Body of pancreas (tissue), 4 donors: ENCODE results near the gene MST1. TPM values are rescaled to one million over a fixed set of nuclear protein-coding genes. Genes with fewer than 3 reads are reported as not detected.

Experiments
- ATAC-seq: fragments of 150-250 bp; one replicate; pipeline ENCODE4 v1.9.1; 2016
- DNase-seq, 4 donors: peaks; one replicate each; pipeline ENCODE4 v3.0.0-alpha.2; 2019
- H3K27ac ChIP-seq, 4 donors: fragments of 200-600 bp; sonication (generic); 1 replicate in 3 of 4; 2 replicates in 1 of 4; pipeline versions ENCODE4 v1.5.1 to v1.6.1; 2016 to 2019; ENCODE audit warnings: mild to moderate bottlenecking in 1 of 4, mixed read lengths in 1 of 4, moderate library complexity in 1 of 4
- H3K27me3 ChIP-seq, 2 donors: fragments of 200-600 bp; sonication (generic); one replicate each; pipeline ENCODE4 v1.6.0; 2016; ENCODE audit warnings: mild to moderate bottlenecking in 1 of 2
- H3K36me3 ChIP-seq, 2 donors: fragments of 200-600 bp; sonication (generic); replicated peaks in 1 of 2; 2 replicates each; pipeline ENCODE4 v1.5.1; 2016; ENCODE audit warnings: low read depth in 2 of 2; ENCODE audit not compliant: insufficient read depth in 1 of 2
- H3K4me1 ChIP-seq: fragments of 200-600 bp; sonication (generic); one replicate; pipeline ENCODE4 v1.6.0; 2016
- H3K4me3 ChIP-seq, 2 donors: fragments of 200-600 bp; sonication (generic); 1 replicate in 1 of 2; 2 replicates in 1 of 2; pipeline ENCODE4 v1.5.1; 2016 to 2019
- H3K9me3 ChIP-seq, 3 donors: fragments of 200-600 bp; sonication (generic); 1 replicate in 2 of 3; 2 replicates in 1 of 3; pipeline ENCODE4 v1.5.1; 2016
- POLR2A ChIP-seq, 3 donors: fragments of 450-650 bp; IDR thresholded peaks; one replicate each; pipeline ENCODE4 v1.6.1; 2016; ENCODE audit warnings: antibody characterized with exemption in 3 of 3, mild to moderate bottlenecking in 2 of 3
- WGBS, 2 donors: methylation state at CpG; one replicate each; pipeline ENCODE4 v1.1.5; 2017; 5-methylcytosine and 5-hydroxymethylcytosine counted together
- intact Hi-C: fragments of 100-400 bp; cut with DNase I; formaldehyde crosslinking; loops from one replicate; pipeline ENCODE4 v1.15.1; 2023
- total RNA-seq, 2 donors: library from RNA; depleted of rRNA; stranded (reverse); fragments of >200 nt; gene quantifications; one replicate each; pipeline ENCODE4 v1.1.0, GENCODE V29; 2016
- TF ChIP-seq, protein P1 (sequence below), 7 experiments: fragments of 450-650 bp in 4 of 7; fragments of 200-600 bp in 3 of 7; sonication (generic) in 3 of 7; IDR thresholded peaks; one replicate each; pipeline ENCODE4 v1.5.1; 2016 to 2019; ENCODE audit warnings: antibody characterized with exemption in 7 of 7

The MST1 gene
- total RNA-seq, 2 donors from 2014 or later: 16.9 to 80.4 TPM

DNA sequence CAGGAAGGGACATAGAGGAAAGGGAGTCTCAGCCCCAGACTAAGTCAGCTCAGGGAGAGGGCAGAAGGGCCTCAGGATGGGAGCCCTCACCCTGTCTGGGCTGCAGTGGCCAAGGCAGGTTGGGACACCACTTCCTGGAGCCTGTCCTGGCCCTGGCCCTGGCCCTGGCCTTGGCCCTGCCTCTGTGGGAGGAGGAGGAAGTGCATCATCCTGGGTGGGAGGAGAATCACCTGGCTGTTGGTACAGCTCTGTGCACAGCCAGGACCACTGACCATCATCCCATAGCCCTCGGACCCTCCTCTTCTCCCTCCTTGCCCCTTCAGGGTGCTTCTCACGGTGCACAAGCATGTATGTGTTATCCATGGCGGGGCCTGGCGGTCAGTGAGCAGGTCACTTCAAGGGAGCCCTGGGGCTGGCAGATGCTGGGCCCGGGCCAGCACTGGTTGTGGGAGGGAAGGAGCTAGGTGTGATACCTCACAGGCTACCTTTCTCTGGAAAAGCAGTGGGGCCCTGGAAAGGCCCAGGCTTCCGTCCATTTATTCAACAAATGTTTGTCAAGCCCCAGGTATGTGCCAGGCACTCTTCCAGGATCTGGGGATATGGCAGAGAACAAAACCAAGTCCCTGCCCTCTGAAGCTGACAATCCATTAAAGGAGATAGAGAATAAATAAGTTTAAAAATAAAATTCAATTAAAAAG lies 23.3 kb downstream of the MST1 start:
- no peak overlapping the region for H3K4me3 ChIP-seq
- peak; percentile 22 for ATAC-seq
- TF ChIP-seq POLR2A (IDR thresholded peaks at IDR 0.05): no peak
- TF ChIP-seq, protein P1, sequence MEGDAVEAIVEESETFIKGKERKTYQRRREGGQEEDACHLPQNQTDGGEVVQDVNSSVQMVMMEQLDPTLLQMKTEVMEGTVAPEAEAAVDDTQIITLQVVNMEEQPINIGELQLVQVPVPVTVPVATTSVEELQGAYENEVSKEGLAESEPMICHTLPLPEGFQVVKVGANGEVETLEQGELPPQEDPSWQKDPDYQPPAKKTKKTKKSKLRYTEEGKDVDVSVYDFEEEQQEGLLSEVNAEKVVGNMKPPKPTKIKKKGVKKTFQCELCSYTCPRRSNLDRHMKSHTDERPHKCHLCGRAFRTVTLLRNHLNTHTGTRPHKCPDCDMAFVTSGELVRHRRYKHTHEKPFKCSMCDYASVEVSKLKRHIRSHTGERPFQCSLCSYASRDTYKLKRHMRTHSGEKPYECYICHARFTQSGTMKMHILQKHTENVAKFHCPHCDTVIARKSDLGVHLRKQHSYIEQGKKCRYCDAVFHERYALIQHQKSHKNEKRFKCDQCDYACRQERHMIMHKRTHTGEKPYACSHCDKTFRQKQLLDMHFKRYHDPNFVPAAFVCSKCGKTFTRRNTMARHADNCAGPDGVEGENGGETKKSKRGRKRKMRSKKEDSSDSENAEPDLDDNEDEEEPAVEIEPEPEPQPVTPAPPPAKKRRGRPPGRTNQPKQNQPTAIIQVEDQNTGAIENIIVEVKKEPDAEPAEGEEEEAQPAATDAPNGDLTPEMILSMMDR (IDR thresholded peaks at IDR 0.05): no peak
- H3K36me3 ChIP-seq: no peaks in the 10 kb centered on the region
- H3K27me3 ChIP-seq: no peaks in the 10 kb centered on the region
- intact Hi-C loops: loop anchor here (5.0 kb wide), 1 partner anchor 119 kb away; no protein-coding TSS in a partner anchor
- WGBS, 2 donors: 69 to 80% methylated on average over 2 to 4 of the region's 6 CpGs
- peak overlapping the region in 2 of 4 donors; percentile 19 to 20 for H3K27ac ChIP-seq
- peak in 1 of 4 donors; percentile 50 for DNase-seq
- peaks cover 26% of the 10 kb centered on the region for H3K4me1 ChIP-seq
- H3K9me3 ChIP-seq: no peaks in the 10 kb centered on the region

DNA sequence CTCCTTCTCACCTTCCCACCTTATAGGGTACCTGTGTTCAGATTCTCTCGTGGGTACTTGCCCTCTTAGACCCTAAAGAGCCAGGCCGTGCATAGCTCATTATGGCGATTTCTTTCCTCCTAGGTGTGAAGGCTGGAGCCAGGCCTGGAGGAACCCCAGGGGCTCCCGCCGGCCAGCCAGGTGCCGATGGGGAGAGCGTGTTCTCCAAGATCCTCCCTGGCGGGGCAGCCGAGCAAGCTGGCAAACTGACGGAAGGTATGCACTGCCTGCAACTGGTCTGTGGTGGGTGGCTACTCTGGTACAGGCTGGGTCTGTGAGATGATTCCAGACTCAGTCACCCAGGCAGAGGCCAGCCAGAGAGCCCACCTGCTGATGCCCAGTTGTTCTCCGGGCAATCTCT lies 25.0 kb downstream of the MST1 start:
- H3K27ac ChIP-seq: no peak overlapping the region
- H3K36me3 ChIP-seq: no peaks in the 10 kb centered on the region
- no peak for DNase-seq
- H3K4me3 ChIP-seq: no peak overlapping the region
- no peak for ATAC-seq
- intact Hi-C loops: no loop called here
- TF ChIP-seq, protein P1 (IDR thresholded peaks at IDR 0.05): no peak
- no peak for TF ChIP-seq POLR2A (IDR thresholded peaks at IDR 0.05)
- H3K9me3 ChIP-seq: no peaks in the 10 kb centered on the region
- WGBS, 2 donors: 87 to 89% methylated on average over 9 to 11 of the region's 11 CpGs
- H3K4me1 ChIP-seq: peaks cover 28% of the 10 kb centered on the region
- H3K27me3 ChIP-seq: no peaks in the 10 kb centered on the region

- WGBS, 2 donors: 85 to 100% methylated on average over 1 of the region's 1 CpG
- H3K27ac ChIP-seq: no peak overlapping the region
- H3K4me1 ChIP-seq: peaks cover 23% of the 10 kb centered on the region
- H3K27me3 ChIP-seq: no peaks in the 10 kb centered on the region
- intact Hi-C loops: no loop called here
- no peak for DNase-seq
- no peaks in the 10 kb centered on the region for H3K9me3 ChIP-seq
- no peak for TF ChIP-seq POLR2A (IDR thresholded peaks at IDR 0.05)
- TF ChIP-seq, protein P1 (IDR thresholded peaks at IDR 0.05): no peak
- ATAC-seq: no peak
- H3K36me3 ChIP-seq: no peaks in the 10 kb centered on the region
- H3K4me3 ChIP-seq: no peak overlapping the region
These were observed 25.4 kb downstream of the MST1 start for GRCh38 chr3:49663831-49664230.

DNA sequence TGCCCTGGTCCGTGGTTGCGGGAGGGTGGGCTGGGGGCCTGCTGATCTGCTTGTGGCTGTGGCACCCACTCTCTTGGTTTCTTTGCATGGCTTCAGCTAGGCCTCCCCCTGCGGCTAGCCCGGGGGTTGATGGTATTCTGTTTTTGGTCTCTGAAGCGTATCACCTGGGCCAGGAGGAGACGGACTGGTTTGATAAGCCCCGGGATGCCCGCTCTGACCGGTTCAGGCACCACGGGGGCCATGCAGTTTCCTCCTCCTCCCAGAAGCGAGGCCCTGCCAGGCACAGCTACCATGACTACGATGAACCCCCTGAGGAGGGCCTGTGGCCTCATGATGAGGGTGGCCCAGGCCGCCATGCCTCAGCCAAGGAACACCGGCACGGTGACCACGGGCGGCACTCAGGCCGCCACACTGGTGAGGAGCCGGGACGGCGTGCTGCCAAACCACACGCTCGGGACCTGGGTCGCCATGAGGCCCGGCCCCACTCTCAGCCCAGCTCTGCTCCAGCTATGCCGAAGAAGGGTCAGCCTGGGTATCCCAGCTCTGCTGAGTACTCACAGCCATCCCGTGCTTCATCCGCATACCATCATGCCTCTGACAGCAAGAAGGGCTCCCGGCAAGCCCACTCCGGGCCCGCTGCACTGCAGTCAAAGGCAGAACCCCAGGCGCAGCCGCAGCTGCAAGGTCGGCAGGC lies 26.4 kb downstream of the MST1 start:
- Histone ChIP-seq H3K27me3 (no peaks in the 10 kb centered on the region), H3K4me3 (no peak overlapping the region), H3K36me3 (no peaks in the 10 kb centered on the region), H3K4me1 (peaks cover 18% of the 10 kb centered on the region), H3K27ac (no peak overlapping the region), H3K9me3 (no peaks in the 10 kb centered on the region)
- intact Hi-C loops: no loop called here
- no peak for TF ChIP-seq POLR2A (IDR thresholded peaks at IDR 0.05)
- TF ChIP-seq, protein P1 (IDR thresholded peaks at IDR 0.05): no peak
- WGBS, 2 donors: 92 to 94% methylated on average over 8 to 29 of the region's 34 CpGs
- DNase-seq: no peak
- no peak for ATAC-seq
